K562 (cell line): ENCODE data around the gene TAF1A. TPM values are rescaled to one million over a fixed set of nuclear protein-coding genes. Genes with fewer than 3 reads are reported as not detected.

ENCODE experiments used
- ATAC-seq: fragments of 200-7000 bp; cut with Tn5 transposase; 3 replicates; pipeline ENCODE4 v1.9.1; 2020; ENCODE audit warnings: moderate library complexity
- BruUV-seq: library from RNA; stranded (reverse); fragments of 400-500 nt; replicated peaks from 2 replicates; lab custom pipeline; 2021; lab: Mats Ljungman, UMichigan
- CTCF ChIA-PET: fragments of 300-600 bp; formaldehyde crosslinking; extraction: SDS; loops from one replicate; lab custom pipeline; 2021; ENCODE audit warnings: low intra/inter-chr PET ratio; lab: Yijun Ruan, JAX
- POLR2A ChIA-PET: fragments of 300-600, 350-650 bp; sonication (Branson Sonifier 250); formaldehyde crosslinking; extraction: SDS; loops from one replicate; lab custom pipeline; 2021; ENCODE audit warnings: antibody characterized with exemption, inconsistent platforms; lab: Yijun Ruan, JAX
- DNase-seq, 4 experiments: peaks; one replicate each; pipeline versions ENCODE4 v3.0.0 to v3.0.0-alpha.2; 2011 to 2018; ENCODE audit warnings: low spot score in 3 of 4, mixed read lengths in 3 of 4; ENCODE audit errors: extremely low read depth in 1 of 4
- FAIRE-seq: peaks from 2 replicates; lab custom pipeline; 2011; peaks lifted over from hg19 to GRCh38; lab: Jason Lieb, UNC
- H2AFZ ChIP-seq: 2 replicates; pipeline ENCODE4 v1.6.0; 2011; ENCODE audit warnings: low read depth, low read length, control low read depth, inconsistent platforms
- H3K27ac ChIP-seq: fragments of 200-600 bp; 3 replicates; pipeline ENCODE4 v1.8.0; 2011; ENCODE audit warnings: low read depth, mild to moderate bottlenecking, control low read depth, inconsistent platforms, low read length, moderate library complexity, mixed read lengths; ENCODE audit errors: extremely low read depth
- H3K27me3 ChIP-seq, 2 experiments: fragments of 300-600 bp in 1 of 2; 2 replicates in 1 of 2; 3 replicates in 1 of 2; pipeline versions ENCODE4 v1.6.0 to v1.8.0; 2011; ENCODE audit warnings: inconsistent platforms in 2 of 2, low read length in 2 of 2, mild to moderate bottlenecking in 1 of 2, mixed read lengths in 1 of 2, moderate library complexity in 1 of 2; ENCODE audit not compliant: control insufficient read depth in 2 of 2, insufficient read depth in 2 of 2
- H3K36me3 ChIP-seq: fragments of 300-600 bp; 3 replicates; pipeline ENCODE4 v1.8.0; 2011; ENCODE audit warnings: mild to moderate bottlenecking, low read length, inconsistent platforms; ENCODE audit not compliant: control insufficient read depth, insufficient read depth
- H3K4me1 ChIP-seq, 2 experiments: fragments of 200-600 bp in 1 of 2; replicated peaks in 1 of 2; 2 replicates in 1 of 2; 3 replicates in 1 of 2; pipeline versions ENCODE4 v1.5.1 to v1.8.0; 2011; ENCODE audit warnings: inconsistent platforms in 2 of 2, low read length in 2 of 2, mild to moderate bottlenecking in 1 of 2, mixed read lengths in 1 of 2, moderate library complexity in 1 of 2; ENCODE audit not compliant: control insufficient read depth in 2 of 2, insufficient read depth in 2 of 2
- H3K4me2 ChIP-seq: 2 replicates; pipeline ENCODE4 v1.6.1; 2011; ENCODE audit warnings: low read length, control low read depth, inconsistent platforms, mixed read lengths; ENCODE audit not compliant: insufficient read depth
- H3K4me3 ChIP-seq: fragments of 200-600 bp; sonication (generic), shearing (Covaris generic); 2 replicates; pipeline ENCODE4 v1.5.1; 2016; ENCODE audit warnings: control low read depth, inconsistent platforms
- H3K79me2 ChIP-seq: fragments of 200-600 bp; 3 replicates; pipeline ENCODE4 v1.8.0; 2011; ENCODE audit warnings: low read length, inconsistent platforms; ENCODE audit not compliant: control insufficient read depth, insufficient read depth
- H3K9ac ChIP-seq, 2 experiments: 2 replicates each; pipeline versions ENCODE4 v1.6.0 to v1.6.1; 2011; ENCODE audit warnings: low read depth in 2 of 2, low read length in 2 of 2, control low read depth in 1 of 2, inconsistent platforms in 1 of 2, mild to moderate bottlenecking in 1 of 2, mixed read lengths in 1 of 2; ENCODE audit not compliant: insufficient read depth in 1 of 2
- H3K9me1 ChIP-seq: one replicate; pipeline ENCODE4 v1.6.0; 2011; ENCODE audit warnings: inconsistent platforms, mild to moderate bottlenecking, low read length, moderate library complexity; ENCODE audit not compliant: control insufficient read depth, insufficient read depth
- H3K9me3 ChIP-seq: replicated peaks from 2 replicates; pipeline ENCODE4 v1.5.1; 2011; ENCODE audit warnings: low read depth, low read length, inconsistent platforms; ENCODE audit not compliant: control insufficient read depth, insufficient read depth
- H4K20me1 ChIP-seq: replicated peaks from 2 replicates; pipeline ENCODE4 v1.6.1; 2011; ENCODE audit warnings: low read length, inconsistent platforms, mixed read lengths; ENCODE audit not compliant: control insufficient read depth, insufficient read depth
- ERF ChIP-seq: fragments of 450-650 bp; formaldehyde crosslinking; IDR thresholded peaks from 2 replicates; pipeline ENCODE4 v1.4.0; 2020; ENCODE audit warnings: mild to moderate bottlenecking, mixed read lengths
- ESRRA ChIP-seq: fragments of 450-650 bp; IDR thresholded peaks from 2 replicates; pipeline ENCODE4 v1.6.1; 2014; ENCODE audit warnings: low read depth, mild to moderate bottlenecking, moderate library complexity, borderline replicate concordance
- SIN3B ChIP-seq: fragments of 450-650 bp; IDR thresholded peaks from 2 replicates; pipeline ENCODE4 v1.6.1; 2017; ENCODE audit warnings: low read depth, mild to moderate bottlenecking, moderate library complexity
- WGBS: fragments of 100-300 bp; shearing (Covaris generic); methylation state at CpG from one replicate; pipeline ENCODE4 v1.1.6; 2016; ENCODE audit warnings: low coverage, mixed read lengths; ENCODE audit not compliant: insufficient coverage; ENCODE audit errors: missing lambda C conversion rate; 5-methylcytosine and 5-hydroxymethylcytosine counted together
- in situ Hi-C: fragments of 300-500 bp; cut with MboI; formaldehyde crosslinking; loops from 4 replicates; pipeline ENCODE4 v1.15.0; 2018; ENCODE audit warnings: inconsistent platforms, mixed read lengths
- intact Hi-C: fragments of 100-400 bp; cut with micrococcal nuclease; formaldehyde crosslinking; loops from 2 replicates; pipeline ENCODE4 v1.14.2; 2022
- polyA plus RNA-seq, 8 experiments: library from polyadenylated mRNA; depleted of rRNA in 4 of 8; stranded (reverse) in 5 of 8; unstranded in 3 of 8; fragments of >200 nt; fragmentation: Nextera tagmentation in 2 of 8; fragmentation: Illumina TruSeq in 1 of 8; extraction: Ambion mirVana in 2 of 8; extraction: Trizol in 1 of 8; gene quantifications; 2 replicates each; pipeline versions ENCODE4 v1.2.1 to v1.2.3, GENCODE V29; 2011 to 2014; ENCODE audit warnings: inconsistent platforms in 1 of 8, missing spikeins in 1 of 8
- total RNA-seq, 7 experiments: library from RNA; depleted of rRNA in 6 of 7; stranded (reverse); fragments of >200 nt in 6 of 7; fragmentation: Illumina TruSeq in 2 of 7; extraction: Trizol in 2 of 7; gene quantifications; 2 replicates each; pipeline versions ENCODE4 v1.2.1 to v1.2.3, GENCODE V29; 2011 to 2021; ENCODE audit warnings: low replicate concordance in 1 of 7
- TF ChIP-seq, protein P1 (sequence below): fragments of 450-650 bp; IDR thresholded peaks from 2 replicates; pipeline ENCODE4 v1.6.1; 2017; ENCODE audit warnings: antibody characterized with exemption
- TF ChIP-seq, protein P2 (sequence below): fragments of 250-450 bp; sonication (Bioruptor Pico); IDR thresholded peaks from 2 replicates; pipeline ENCODE4 v1.6.1; 2021; ENCODE audit warnings: mild to moderate bottlenecking

Gene TAF1A
- total and polyA plus RNA-seq, 9 of the 15 experiments (the other 6 are each of a cell fraction or from before 2014, with no cell fraction given), result 17.8 to 36.8 (median 25.3) TPM

DNA sequence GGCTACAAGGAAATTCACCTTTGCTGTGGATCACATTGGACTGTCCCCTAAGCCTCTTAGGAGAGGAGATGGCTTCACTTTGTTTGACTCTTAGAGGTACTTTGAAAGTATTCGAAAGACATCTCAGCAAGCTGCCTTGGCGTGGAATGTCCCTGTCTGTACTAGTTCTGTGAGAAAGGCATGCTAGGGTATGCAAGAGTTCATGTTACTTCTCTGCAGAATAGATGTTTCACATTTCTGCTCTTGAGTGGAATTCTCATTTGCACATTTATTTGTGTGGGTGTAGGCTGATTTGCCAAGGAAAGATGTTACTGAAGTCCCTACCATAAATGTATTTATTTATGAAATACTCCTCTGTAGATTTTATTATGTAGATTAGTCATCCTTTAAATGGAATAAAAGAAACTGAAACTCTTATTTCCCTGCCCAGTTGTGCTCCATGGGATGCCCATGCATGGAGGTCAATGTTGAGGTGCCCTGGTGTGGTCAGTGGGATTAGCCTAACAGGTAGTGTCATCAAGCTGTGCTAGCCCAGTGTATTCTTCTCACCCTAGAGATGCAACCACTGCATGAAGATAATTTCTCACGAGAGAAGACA is 42.0 kb upstream of the TAF1A start (continued):
- TF ChIP-seq, protein P1, sequence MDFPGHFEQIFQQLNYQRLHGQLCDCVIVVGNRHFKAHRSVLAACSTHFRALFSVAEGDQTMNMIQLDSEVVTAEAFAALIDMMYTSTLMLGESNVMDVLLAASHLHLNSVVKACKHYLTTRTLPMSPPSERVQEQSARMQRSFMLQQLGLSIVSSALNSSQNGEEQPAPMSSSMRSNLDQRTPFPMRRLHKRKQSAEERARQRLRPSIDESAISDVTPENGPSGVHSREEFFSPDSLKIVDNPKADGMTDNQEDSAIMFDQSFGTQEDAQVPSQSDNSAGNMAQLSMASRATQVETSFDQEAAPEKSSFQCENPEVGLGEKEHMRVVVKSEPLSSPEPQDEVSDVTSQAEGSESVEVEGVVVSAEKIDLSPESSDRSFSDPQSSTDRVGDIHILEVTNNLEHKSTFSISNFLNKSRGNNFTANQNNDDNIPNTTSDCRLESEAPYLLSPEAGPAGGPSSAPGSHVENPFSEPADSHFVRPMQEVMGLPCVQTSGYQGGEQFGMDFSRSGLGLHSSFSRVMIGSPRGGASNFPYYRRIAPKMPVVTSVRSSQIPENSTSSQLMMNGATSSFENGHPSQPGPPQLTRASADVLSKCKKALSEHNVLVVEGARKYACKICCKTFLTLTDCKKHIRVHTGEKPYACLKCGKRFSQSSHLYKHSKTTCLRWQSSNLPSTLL, result no peak
- no peak for TF ChIP-seq ERF (CRISPR knock-in tag)
- TF ChIP-seq, protein P2, sequence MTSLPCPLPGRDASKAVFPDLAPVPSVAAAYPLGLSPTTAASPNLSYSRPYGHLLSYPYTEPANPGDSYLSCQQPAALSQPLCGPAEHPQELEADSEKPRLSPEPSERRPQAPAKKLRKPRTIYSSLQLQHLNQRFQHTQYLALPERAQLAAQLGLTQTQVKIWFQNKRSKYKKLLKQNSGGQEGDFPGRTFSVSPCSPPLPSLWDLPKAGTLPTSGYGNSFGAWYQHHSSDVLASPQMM, result no peak
- TF ChIP-seq SIN3B, result no peak

DNA sequence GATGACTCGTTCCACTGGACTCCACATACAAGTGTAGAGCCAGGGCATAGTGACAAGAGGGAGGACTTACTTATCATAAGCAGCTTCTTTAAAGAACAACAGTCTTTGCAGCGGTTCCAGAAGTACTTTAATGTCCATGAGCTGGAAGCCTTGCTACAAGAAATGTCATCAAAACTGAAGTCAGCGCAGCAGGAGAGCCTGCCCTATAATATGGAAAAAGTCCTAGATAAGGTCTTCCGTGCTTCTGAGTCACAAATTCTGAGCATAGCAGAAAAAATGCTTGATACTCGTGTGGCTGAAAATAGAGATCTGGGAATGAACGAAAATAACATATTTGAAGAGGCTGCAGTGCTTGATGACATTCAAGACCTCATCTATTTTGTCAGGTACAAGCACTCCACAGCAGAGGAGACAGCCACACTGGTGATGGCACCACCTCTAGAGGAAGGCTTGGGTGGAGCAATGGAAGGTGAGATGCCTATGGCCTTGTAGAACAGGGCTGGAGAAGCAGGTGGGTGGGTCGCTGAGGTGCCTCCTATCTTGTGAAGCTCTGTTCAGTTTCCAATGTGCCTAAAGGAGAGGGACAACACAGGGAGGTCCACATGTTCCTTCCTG is 40.3 kb upstream of the TAF1A start:
- intact Hi-C loops (loop anchor here (5.0 kb wide), 1 partner anchor 88 kb away; no protein-coding TSS in a partner anchor), in situ Hi-C loops (loop anchor here (5.0 kb wide), 1 partner anchor 163 kb away; no protein-coding TSS in a partner anchor)
- H3K4me2 ChIP-seq, result no peak overlapping the region
- FAIRE-seq (no peak), ATAC-seq (peak; percentile 33; the same call in 1 of the 3 replicates), DNase-seq (no peak)
- no peaks in the 10 kb centered on the region for H3K9me3 ChIP-seq
- H3K4me1 ChIP-seq, result no peaks in the 10 kb centered on the region
- H3K79me2 ChIP-seq, result no peaks in the 10 kb centered on the region
- H3K27ac ChIP-seq, result no peak overlapping the region
- no peak overlapping the region for H2AFZ ChIP-seq
- no peaks in the 10 kb centered on the region for H4K20me1 ChIP-seq
- POLR2A ChIA-PET, result interaction anchor here (1.2 kb wide), 1 partner anchor 57 kb away, joined by 3 read pairs; no protein-coding TSS in a partner anchor
- H3K36me3 ChIP-seq, result peaks cover 93% of the 10 kb centered on the region
- CTCF ChIA-PET, result no interaction called here
- no peaks in the 10 kb centered on the region for H3K9me1 ChIP-seq
- H3K4me3 ChIP-seq, result no peak overlapping the region
- 80% methylated on average over 7 of the region's 7 CpGs for WGBS
- BruUV-seq, result no TSS peak
- H3K27me3 ChIP-seq, result no peaks in the 10 kb centered on the region
- no peak overlapping the region for H3K9ac ChIP-seq
- TF ChIP-seq ESRRA, result no peak
